HepG2 (cell line): ENCODE measurements around the gene PSMB1.

Source experiments
- ARID3A ChIP-seq: IDR thresholded peaks from 2 replicates; pipeline ENCODE4 v1.6.1; 2012; ENCODE audit warnings: low read depth, low read length, improper control_type of control experiment
- CTCF ChIP-seq: sonication (generic); formaldehyde crosslinking; IDR thresholded peaks from 2 replicates; pipeline ENCODE4 v1.5.0; 2020; ENCODE audit warnings: mild to moderate bottlenecking, missing genetic modification reagents, moderate library complexity
- KDM1A ChIP-seq: IDR thresholded peaks from 2 replicates; pipeline ENCODE4 v1.6.1; 2016; ENCODE audit warnings: missing compliant biosample characterization
- ZBTB4 ChIP-seq: sonication (generic); formaldehyde crosslinking; IDR thresholded peaks from 2 replicates; pipeline ENCODE4 v1.4.0; 2020; ENCODE audit warnings: missing genetic modification reagents, mild to moderate bottlenecking, borderline replicate concordance
- ZNF747 ChIP-seq: sonication (generic); formaldehyde crosslinking; IDR thresholded peaks from 2 replicates; pipeline ENCODE4 v1.8.1; 2023; ENCODE audit warnings: missing genetic modification reagents, mild to moderate bottlenecking, borderline replicate concordance
- ZNF788 ChIP-seq: sonication (generic); formaldehyde crosslinking; IDR thresholded peaks from 2 replicates; pipeline ENCODE4 v1.5.0; 2020; ENCODE audit warnings: mild to moderate bottlenecking, missing genetic modification reagents, borderline replicate concordance
- ZNF879 ChIP-seq: sonication (generic); formaldehyde crosslinking; IDR thresholded peaks from 2 replicates; pipeline ENCODE4 v1.8.1; 2023; ENCODE audit warnings: missing genetic modification reagents

GRCh38 chr6:170505306-170505705 lies 47.8 kb downstream of the PSMB1 start:
- TF ChIP-seq ZNF879 (CRISPR knock-in tag) = no peak
- no peak for TF ChIP-seq CTCF (CRISPR knock-in tag)
- no peak for TF ChIP-seq ARID3A
- no peak for TF ChIP-seq ZBTB4 (CRISPR knock-in tag)
- TF ChIP-seq KDM1A (CRISPR knock-in tag) = no peak
- no peak for TF ChIP-seq ZNF788 (CRISPR knock-in tag)
- TF ChIP-seq ZNF747 (CRISPR knock-in tag) = no peak
